Suprapubic skin (tissue), 4 donors: ENCODE results near the gene USP3.

Experiments
- CTCF ChIP-seq, 2 donors: fragments of 200-600 bp in 1 of 2; fragments of 450-650 bp in 1 of 2; sonication (generic) in 1 of 2; IDR thresholded peaks; one replicate each; pipeline ENCODE4 v1.5.1; 2016 to 2019; ENCODE audit warnings: antibody characterized with exemption in 2 of 2, mild to moderate bottlenecking in 1 of 2, moderate library complexity in 1 of 2
- EP300 ChIP-seq: sonication (generic); formaldehyde crosslinking; IDR thresholded peaks from one replicate; pipeline ENCODE4 v1.6.1; 2017; ENCODE audit warnings: antibody characterized with exemption
- POLR2A ChIP-seq, 2 donors: fragments of 450-650 bp; IDR thresholded peaks; one replicate each; pipeline ENCODE4 v1.6.1; 2017; ENCODE audit warnings: antibody characterized with exemption in 2 of 2, mild to moderate bottlenecking in 2 of 2, moderate library complexity in 2 of 2
- POLR2AphosphoS5 ChIP-seq, 3 donors: sonication (generic); formaldehyde crosslinking; IDR thresholded peaks; one replicate each; pipeline ENCODE4 v1.6.1; 2017; ENCODE audit warnings: antibody characterized with exemption in 3 of 3

GRCh38 chr15:63462088-63462487, 42.3 kb upstream of the USP3 start:
- no peak for TF ChIP-seq POLR2A (IDR thresholded peaks at IDR 0.05)
- TF ChIP-seq CTCF (IDR thresholded peaks at IDR 0.05), result no peak
- no peak for TF ChIP-seq EP300
- no peak for TF ChIP-seq POLR2AphosphoS5 (IDR thresholded peaks at IDR 0.05)
